Activated CD8-positive, alpha-beta T cell treated with anti-CD3 and anti-CD28 coated beads for 36 hours (primary cell): ENCODE measurements around the gene UBR3. TPM values are rescaled to one million over a fixed set of nuclear protein-coding genes. Genes with fewer than 3 reads are reported as not detected.

ENCODE experiments used
- ATAC-seq: fragments of 200-7000 bp; cut with Tn5 transposase; one replicate; pipeline ENCODE4 v1.10.0; 2021; ENCODE audit warnings: mild to moderate bottlenecking, moderate library complexity
- CTCF ChIA-PET: fragments of 350-600 bp; sonication (Branson Sonifier 250); formaldehyde crosslinking; loops from one replicate; lab custom pipeline; 2021; ENCODE audit warnings: antibody characterized with exemption; lab: Charles Lee
- POLR2A ChIA-PET: fragments of 350-600 bp; sonication (Branson Sonifier 250); formaldehyde crosslinking; loops from one replicate; lab custom pipeline; 2021; ENCODE audit warnings: antibody characterized with exemption; lab: Charles Lee
- DNase-seq: peaks from one replicate; pipeline ENCODE4 v3.0.0-alpha.2; 2020
- H3K27ac Mint-ChIP-seq: one replicate; pipeline ENCODE4 v1.8.0; 2021; ENCODE audit warnings: mild to moderate bottlenecking, mixed read lengths
- H3K27me3 Mint-ChIP-seq: one replicate; pipeline ENCODE4 v1.8.0; 2021; ENCODE audit warnings: mixed read lengths
- H3K36me3 Mint-ChIP-seq: one replicate; pipeline ENCODE4 v1.8.0; 2021; ENCODE audit warnings: low read depth, mixed read lengths
- H3K4me1 Mint-ChIP-seq: one replicate; pipeline ENCODE4 v1.8.0; 2021; ENCODE audit warnings: low read depth, mixed read lengths
- H3K4me3 Mint-ChIP-seq: one replicate; pipeline ENCODE4 v1.8.0; 2021; ENCODE audit warnings: mild to moderate bottlenecking, moderate library complexity, mixed read lengths
- H3K9me3 Mint-ChIP-seq: one replicate; pipeline ENCODE4 v1.8.0; 2021; ENCODE audit warnings: mixed read lengths
- intact Hi-C: fragments of 100-400 bp; cut with micrococcal nuclease; formaldehyde crosslinking; loops from one replicate; pipeline ENCODE4 v1.10.0; 2022
- total RNA-seq, 2 experiments: library from RNA; stranded (reverse); gene quantifications; one replicate each; pipeline ENCODE4 v1.2.3, GENCODE V29; 2021
- TF ChIP-seq, protein P1 (sequence below): fragments of 200-600 bp; IDR thresholded peaks from one replicate; pipeline ENCODE4 v1.8.0; 2022; ENCODE audit warnings: antibody characterized with exemption, mild to moderate bottlenecking

The UBR3 gene
- total RNA-seq, 2 experiments from 2014 or later = 14.0 to 15.7 TPM

DNA sequence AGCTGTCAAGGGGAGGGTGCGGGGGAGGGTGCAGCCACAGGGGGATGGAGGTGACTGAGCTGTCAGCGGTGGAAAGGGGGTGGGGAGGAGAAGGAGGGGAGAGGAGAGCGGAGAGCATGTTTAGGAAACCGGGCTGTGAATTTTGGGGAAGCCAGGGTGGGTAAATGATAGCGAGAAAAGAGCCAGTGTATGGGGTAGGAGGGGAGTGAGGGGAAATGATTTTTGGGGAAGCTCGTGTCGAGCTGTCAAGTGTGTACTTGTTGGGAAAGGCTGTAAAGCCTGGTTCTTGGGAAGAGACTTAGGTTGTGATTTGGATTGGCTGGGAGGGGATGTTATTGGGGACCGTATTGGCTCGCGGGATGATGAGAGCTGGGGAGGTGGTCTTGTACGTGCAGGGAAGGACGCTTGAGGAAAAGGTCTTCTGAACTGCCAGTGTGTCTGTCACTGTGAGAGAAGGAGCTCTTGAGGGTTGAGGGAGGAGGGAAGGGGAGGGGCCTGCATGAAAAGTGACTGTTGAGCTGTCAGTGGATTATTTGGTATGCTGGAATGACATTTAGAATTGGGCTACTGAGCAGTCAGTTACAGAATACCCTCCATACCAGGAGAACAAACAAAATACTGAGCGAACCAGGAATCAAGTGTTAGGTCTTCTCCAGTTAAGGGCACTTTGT, 1.0 kb downstream of the UBR3 start:
- peak overlapping the region; percentile 67 for H3K27ac Mint-ChIP-seq
- TF ChIP-seq, protein P1, sequence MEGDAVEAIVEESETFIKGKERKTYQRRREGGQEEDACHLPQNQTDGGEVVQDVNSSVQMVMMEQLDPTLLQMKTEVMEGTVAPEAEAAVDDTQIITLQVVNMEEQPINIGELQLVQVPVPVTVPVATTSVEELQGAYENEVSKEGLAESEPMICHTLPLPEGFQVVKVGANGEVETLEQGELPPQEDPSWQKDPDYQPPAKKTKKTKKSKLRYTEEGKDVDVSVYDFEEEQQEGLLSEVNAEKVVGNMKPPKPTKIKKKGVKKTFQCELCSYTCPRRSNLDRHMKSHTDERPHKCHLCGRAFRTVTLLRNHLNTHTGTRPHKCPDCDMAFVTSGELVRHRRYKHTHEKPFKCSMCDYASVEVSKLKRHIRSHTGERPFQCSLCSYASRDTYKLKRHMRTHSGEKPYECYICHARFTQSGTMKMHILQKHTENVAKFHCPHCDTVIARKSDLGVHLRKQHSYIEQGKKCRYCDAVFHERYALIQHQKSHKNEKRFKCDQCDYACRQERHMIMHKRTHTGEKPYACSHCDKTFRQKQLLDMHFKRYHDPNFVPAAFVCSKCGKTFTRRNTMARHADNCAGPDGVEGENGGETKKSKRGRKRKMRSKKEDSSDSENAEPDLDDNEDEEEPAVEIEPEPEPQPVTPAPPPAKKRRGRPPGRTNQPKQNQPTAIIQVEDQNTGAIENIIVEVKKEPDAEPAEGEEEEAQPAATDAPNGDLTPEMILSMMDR = no peak
- ChIA-PET CTCF (interaction anchor here (0.8 to 2.2 kb wide), 9 partner anchors 9 to 495 kb away, joined by 3 to 10 read pairs (median 4); no protein-coding TSS in a partner anchor), POLR2A (interaction anchor here (1.7 to 2.3 kb wide), 3 partner anchors 10 to 29 kb away, joined by 6 to 12 read pairs (median 9); partner anchors contain the start of gene SSB)
- H3K4me1 Mint-ChIP-seq = peaks cover 51% of the 10 kb centered on the region
- peaks cover 14% of the 10 kb centered on the region for H3K36me3 Mint-ChIP-seq
- H3K27me3 Mint-ChIP-seq = no peaks in the 10 kb centered on the region
- peak overlapping the region; percentile 90 for H3K4me3 Mint-ChIP-seq
- H3K9me3 Mint-ChIP-seq = no peaks in the 10 kb centered on the region
- ATAC-seq (peak; percentile 56), DNase-seq (peak; percentile 76)
- intact Hi-C loops = loop anchor here (5.0 to 10.0 kb wide), 2 partner anchors 47 to 99 kb away; no protein-coding TSS in a partner anchor

DNA sequence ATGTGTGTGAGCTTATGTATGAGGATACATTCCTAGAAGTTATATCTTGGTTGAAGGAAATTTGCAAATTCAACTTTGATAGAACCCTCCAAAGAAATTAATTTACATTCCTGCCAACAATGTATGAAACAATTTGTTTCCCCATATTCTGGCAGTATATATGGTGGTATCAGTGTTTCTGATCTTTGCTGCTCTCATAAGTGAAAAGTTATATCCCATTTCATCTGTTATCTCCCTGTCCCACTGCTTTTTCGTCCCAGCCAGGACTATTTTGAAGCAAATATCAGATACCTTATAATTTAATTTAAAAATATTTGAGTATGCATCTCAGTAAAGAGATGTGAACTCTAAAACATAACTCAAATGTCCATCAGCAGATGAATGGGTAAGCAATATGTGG, 7.1 kb downstream of the UBR3 start:
- Mint-ChIP-seq H3K9me3 (no peaks in the 10 kb centered on the region), H3K36me3 (peaks cover 9% of the 10 kb centered on the region), H3K4me3 (no peak overlapping the region), H3K4me1 (peaks cover 40% of the 10 kb centered on the region), H3K27me3 (no peaks in the 10 kb centered on the region), H3K27ac (no peak overlapping the region)
- TF ChIP-seq, protein P1 = no peak
- ATAC-seq (no peak), DNase-seq (no peak)
- intact Hi-C loops = no loop called here
- ChIA-PET CTCF (interaction anchor here (1.2 kb wide), 1 partner anchor 10 kb away, joined by 3 read pairs; no protein-coding TSS in a partner anchor), POLR2A (no interaction called here)

DNA sequence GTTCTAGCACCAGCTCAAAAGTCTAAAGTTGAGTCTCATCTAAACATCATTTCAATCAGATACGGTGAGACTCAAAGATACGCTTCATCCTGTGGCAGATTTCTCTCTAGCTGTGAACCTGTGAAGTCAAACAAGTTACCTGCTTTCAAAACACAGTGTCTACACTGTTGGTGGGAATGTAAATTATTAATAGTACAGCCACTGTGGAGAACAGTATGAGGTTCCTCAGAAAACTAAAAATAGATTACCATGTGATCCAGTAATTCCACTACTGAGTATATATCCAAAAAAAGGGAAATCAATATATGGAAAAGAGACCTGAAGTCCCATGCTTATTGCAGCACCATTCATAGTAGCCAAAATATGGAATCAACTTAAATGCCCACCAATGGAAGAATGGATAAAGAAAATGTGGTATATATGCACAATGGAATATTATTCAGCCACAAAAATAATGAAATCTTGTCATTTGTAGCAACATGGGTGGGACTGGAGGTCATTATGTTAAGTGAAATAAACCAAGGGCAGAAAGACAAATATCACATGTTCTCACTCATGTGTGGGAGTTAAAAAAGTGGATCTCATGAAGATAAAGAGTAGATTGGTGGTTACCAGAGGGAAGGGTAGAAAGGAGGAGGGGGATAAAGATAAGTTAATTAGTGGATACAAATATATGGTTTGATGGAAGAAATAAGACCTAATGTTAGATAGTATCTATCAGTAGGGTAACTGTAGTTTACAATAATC, 11.7 kb downstream of the UBR3 start:
- POLR2A ChIA-PET = no interaction called here

DNA sequence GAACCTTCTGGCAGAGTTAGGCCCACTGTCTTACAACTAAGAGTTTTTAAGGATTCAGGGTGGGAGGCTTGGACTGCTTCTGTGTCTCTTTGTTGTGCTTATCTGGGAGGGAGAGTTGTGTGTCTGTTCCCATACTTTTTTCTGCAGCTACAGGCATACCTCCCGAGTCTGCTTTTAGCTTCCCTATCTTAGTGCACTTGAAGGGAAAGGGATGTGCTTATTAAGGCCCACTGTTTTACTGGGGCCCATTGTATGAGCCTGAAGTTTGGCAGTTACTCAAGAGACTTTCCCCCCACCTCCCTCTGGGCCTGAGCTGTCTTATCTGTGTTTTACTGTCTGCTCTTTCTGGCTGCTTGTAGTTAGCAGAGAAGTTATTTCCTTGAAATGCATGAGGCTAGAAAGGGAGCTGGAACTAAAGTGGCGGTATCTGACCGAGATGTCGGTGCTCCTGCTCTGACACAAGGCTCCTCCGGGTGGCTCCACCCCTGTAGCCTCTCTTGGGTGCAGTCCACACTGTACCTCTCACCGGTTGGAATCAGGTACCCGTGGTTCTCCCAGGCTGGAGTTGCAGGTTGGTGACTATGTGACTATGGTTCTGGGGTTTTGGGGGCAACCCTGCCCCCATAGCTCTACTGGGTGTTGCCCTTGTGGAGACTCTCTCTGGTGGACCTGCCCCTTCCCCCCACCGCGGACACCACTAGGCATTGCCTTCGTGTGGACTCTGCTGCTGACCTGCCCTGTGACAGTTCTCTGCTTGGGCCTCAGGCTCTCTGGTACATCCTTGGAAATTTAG, 12.9 kb downstream of the UBR3 start:
- H3K4me1 Mint-ChIP-seq = peaks cover 35% of the 10 kb centered on the region
- CTCF ChIA-PET = interaction anchor here (1.3 to 1.9 kb wide), 2 partner anchors 12 to 14 kb away, joined by 4 read pairs; no protein-coding TSS in a partner anchor

More for the DNA sequence above, 11.7 kb downstream of the UBR3 start:
- intact Hi-C loops = no loop called here
- Mint-ChIP-seq H3K4me3 (no peak overlapping the region), H3K4me1 (peaks cover 39% of the 10 kb centered on the region), H3K9me3 (no peaks in the 10 kb centered on the region), H3K27me3 (no peaks in the 10 kb centered on the region), H3K36me3 (peaks cover 16% of the 10 kb centered on the region), H3K27ac (no peak overlapping the region)
- DNase-seq = no peak
- ATAC-seq = no peak
- TF ChIP-seq, protein P1 = no peak
- CTCF ChIA-PET = interaction anchor here (1.1 to 1.3 kb wide), 2 partner anchors 11 to 13 kb away, joined by 3 to 4 read pairs; no protein-coding TSS in a partner anchor

More for the DNA sequence above, 12.9 kb downstream of the UBR3 start:
- no peaks in the 10 kb centered on the region for H3K9me3 Mint-ChIP-seq
- no peak for ATAC-seq
- no peak overlapping the region for H3K27ac Mint-ChIP-seq
- POLR2A ChIA-PET = interaction anchor here (0.5 kb wide), 1 partner anchor 191 kb away, joined by 3 read pairs; no protein-coding TSS in a partner anchor
- DNase-seq = no peak
- no peaks in the 10 kb centered on the region for H3K27me3 Mint-ChIP-seq
- no peak overlapping the region for H3K4me3 Mint-ChIP-seq
- TF ChIP-seq, protein P1 = no peak
- H3K36me3 Mint-ChIP-seq = peaks cover 15% of the 10 kb centered on the region
- intact Hi-C loops = no loop called here
